Effector CD4-positive, alpha-beta T cell (primary cell): ENCODE measurements around the gene SCO2.

ENCODE experiments used
- DNase-seq: peaks from one replicate; pipeline ENCODE4 v3.0.0-alpha.2; 2020

The SCO2 gene

GRCh38 chr22:50518606-50519005, 6.8 kb downstream of the SCO2 start:
- no peak for DNase-seq

- no peak for DNase-seq
Measured at GRCh38 chr22:50517495-50518260, 7.7 kb downstream of the SCO2 start.

GRCh38 chr22:50516891-50517290, 8.5 kb downstream of the SCO2 start:
- no peak for DNase-seq

- no peak for DNase-seq
Measured at GRCh38 chr22:50516068-50516467, 9.3 kb downstream of the SCO2 start.

- DNase-seq = no peak
Measured at GRCh38 chr22:50513175-50513574, 12.2 kb downstream of the SCO2 start.

GRCh38 chr22:50508897-50509296, 16.5 kb downstream of the SCO2 start:
- DNase-seq = no peak

- DNase-seq = peak; percentile 98
Measured at GRCh38 chr22:50507991-50508884, 17.2 kb downstream of the SCO2 start, which contains the start of gene NCAPH2. NCAPH2 (plus strand) TSS chr22:50508224; CDS start chr22:50508338, 114 bp downstream.

- DNase-seq = peak; percentile 88
Measured at GRCh38 chr22:50507421-50507990, 17.9 kb downstream of the SCO2 start, which contains the start of gene LMF2. LMF2 (minus strand) TSS chr22:50507702; CDS start chr22:50507675, 27 bp downstream.

GRCh38 chr22:50506611-50507420, 18.6 kb downstream of the SCO2 start:
- no peak for DNase-seq

- DNase-seq = no peak
Measured at GRCh38 chr22:50505776-50506610, 19.4 kb downstream of the SCO2 start.

GRCh38 chr22:50505276-50505775, 20.1 kb downstream of the SCO2 start:
- no peak for DNase-seq

GRCh38 chr22:50504369-50505211, 20.8 kb downstream of the SCO2 start:
- no peak for DNase-seq

- no peak for DNase-seq
Measured at GRCh38 chr22:50503475-50504145, 21.8 kb downstream of the SCO2 start.

GRCh38 chr22:50502628-50503474, 22.5 kb downstream of the SCO2 start:
- no peak for DNase-seq

- no peak for DNase-seq
Measured at GRCh38 chr22:50502096-50502495, 23.3 kb downstream of the SCO2 start.

GRCh38 chr22:50500452-50500851, 24.9 kb downstream of the SCO2 start:
- DNase-seq = no peak

- peak; percentile 54 for DNase-seq
Measured at GRCh38 chr22:50498322-50498890, 27.0 kb downstream of the SCO2 start.

GRCh38 chr22:50497093-50497492, 28.3 kb downstream of the SCO2 start:
- no peak for DNase-seq
